ENCODE measurements around the gene B4GALNT4.
"Not testable (repeated sequence)": the region's sequence is repeated elsewhere in the genome, so short reads cannot be mapped to it uniquely, and the experiment has no call there.

B4GALNT4 gene

DNA sequence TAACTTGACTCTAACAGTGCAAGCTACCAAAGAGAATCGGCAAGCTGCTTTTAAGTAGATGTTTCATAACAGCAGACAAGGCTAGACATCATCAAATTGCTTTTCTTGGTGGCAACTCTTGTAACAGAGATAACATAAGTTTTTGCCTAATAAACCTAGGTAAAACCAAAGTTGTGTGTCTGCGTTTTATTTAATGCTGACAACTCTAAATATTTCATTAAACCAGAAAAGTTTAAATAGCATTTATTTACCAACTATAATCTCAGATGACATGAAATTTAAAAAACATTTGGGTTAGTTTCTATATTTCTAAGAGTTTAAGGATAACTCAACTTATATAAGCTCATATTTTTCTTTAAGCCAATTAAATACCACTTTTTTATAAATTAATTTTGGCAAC lies 29.3 kb upstream of the B4GALNT4 start:
- DNase-seq (ENCODE audit: low read depth): no peak
- no peak overlapping the region for H3K4me3 ChIP-seq (ENCODE audit: low read length)
- TF ChIP-seq, protein P1, sequence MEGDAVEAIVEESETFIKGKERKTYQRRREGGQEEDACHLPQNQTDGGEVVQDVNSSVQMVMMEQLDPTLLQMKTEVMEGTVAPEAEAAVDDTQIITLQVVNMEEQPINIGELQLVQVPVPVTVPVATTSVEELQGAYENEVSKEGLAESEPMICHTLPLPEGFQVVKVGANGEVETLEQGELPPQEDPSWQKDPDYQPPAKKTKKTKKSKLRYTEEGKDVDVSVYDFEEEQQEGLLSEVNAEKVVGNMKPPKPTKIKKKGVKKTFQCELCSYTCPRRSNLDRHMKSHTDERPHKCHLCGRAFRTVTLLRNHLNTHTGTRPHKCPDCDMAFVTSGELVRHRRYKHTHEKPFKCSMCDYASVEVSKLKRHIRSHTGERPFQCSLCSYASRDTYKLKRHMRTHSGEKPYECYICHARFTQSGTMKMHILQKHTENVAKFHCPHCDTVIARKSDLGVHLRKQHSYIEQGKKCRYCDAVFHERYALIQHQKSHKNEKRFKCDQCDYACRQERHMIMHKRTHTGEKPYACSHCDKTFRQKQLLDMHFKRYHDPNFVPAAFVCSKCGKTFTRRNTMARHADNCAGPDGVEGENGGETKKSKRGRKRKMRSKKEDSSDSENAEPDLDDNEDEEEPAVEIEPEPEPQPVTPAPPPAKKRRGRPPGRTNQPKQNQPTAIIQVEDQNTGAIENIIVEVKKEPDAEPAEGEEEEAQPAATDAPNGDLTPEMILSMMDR (conservative IDR thresholded peaks at IDR 0.05; ENCODE audit: low read depth, low read length): no peak

DNA sequence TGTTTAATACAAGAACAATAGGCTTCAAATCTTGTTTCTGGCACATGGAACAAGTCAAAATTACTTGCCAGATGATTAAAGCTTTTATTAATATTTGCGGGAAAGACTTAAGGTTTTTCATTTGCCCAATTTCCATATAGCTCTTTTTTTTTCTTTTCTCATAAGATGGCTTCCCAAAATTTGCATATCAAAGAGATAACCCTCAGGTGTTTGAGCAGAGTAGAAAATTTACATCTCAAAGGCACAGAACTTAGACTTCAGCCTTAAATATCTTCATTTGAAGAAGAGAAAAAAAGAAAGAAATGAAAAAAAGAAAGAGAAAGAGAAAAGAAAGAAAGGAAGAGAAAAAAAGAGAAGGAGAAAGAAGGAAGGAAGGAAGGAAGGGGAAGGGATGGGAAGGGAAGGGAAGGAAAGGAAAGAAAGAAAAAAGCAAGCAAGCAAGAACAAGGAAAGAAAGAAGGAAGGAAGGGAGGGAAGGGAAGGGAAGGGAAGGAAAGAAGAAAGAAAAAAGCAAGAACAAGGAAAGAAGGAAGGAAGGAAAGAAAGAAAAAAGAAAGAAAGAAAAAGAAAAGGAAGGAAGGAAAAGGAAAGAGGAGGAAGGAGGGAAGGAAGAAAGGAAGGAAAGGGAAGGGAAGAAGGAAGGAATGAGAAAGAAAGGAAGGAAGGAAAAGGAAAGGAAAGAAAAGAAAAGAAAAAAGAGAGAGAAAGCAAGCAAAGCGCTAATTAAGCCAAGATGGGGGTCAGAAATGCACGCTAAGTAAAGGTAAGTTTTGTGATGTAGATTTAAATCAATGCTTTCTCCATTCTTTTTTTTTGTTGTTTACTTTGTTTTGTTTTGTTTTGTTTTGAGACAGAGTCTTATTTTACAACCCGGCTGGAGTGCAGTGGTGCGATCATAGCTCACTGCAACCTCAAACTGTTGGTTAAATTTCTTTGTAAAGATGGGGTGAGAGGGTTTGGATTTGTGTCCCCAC lies 28.5 kb upstream of the B4GALNT4 start:
- TF ChIP-seq, protein P1 (conservative IDR thresholded peaks at IDR 0.05; ENCODE audit: low read depth, low read length): no peak
- DNase-seq (ENCODE audit: low read depth): no peak
- no peak overlapping the region for H3K4me3 ChIP-seq (ENCODE audit: low read length)

- H3K4me3 ChIP-seq (ENCODE audit: low read length): no peak overlapping the region
- TF ChIP-seq, protein P1 (conservative IDR thresholded peaks at IDR 0.05; ENCODE audit: low read depth, low read length): no peak
These were observed 27.0 kb upstream of the B4GALNT4 start for GRCh38 chr11:342328-342727.

GRCh38 chr11:344836-345578 lies 24.3 kb upstream of the B4GALNT4 start:
- DNase-seq (ENCODE audit: low read depth): no peak
- no peak overlapping the region for H3K4me3 ChIP-seq (ENCODE audit: low read length)
- TF ChIP-seq, protein P1 (conservative IDR thresholded peaks at IDR 0.05; ENCODE audit: low read depth, low read length): no peak

More at GRCh38 chr11:342328-342727, 27.0 kb upstream of the B4GALNT4 start:
- no peak for DNase-seq (ENCODE audit: low read depth)

DNA sequence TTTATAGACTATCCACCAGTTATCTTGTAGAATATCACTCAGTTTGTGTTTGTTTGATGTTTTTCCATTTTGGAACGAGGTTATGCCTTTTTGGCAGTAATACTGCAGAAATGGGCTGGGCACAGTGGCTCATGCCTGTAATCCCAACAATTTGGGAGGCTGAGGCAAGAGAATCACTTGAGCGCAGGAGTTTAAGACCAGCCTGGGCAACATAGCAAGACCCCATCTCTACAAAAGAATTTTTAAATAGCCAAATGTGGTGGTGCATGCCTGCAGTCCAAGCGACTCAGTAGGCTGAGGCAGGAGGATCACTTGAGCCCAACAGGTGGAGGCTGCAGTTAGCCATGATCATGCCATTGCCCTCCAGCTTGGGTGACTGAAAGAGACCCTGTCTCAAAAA lies 22.8 kb upstream of the B4GALNT4 start:
- DNase-seq (ENCODE audit: low read depth): no peak
- TF ChIP-seq, protein P1 (conservative IDR thresholded peaks at IDR 0.05; ENCODE audit: low read depth, low read length): no peak
- H3K4me3 ChIP-seq (ENCODE audit: low read length): no peak overlapping the region

GRCh38 chr11:349270-349954 lies 19.9 kb upstream of the B4GALNT4 start:
- not testable (repeated sequence) for DNase-seq (ENCODE audit: low read depth); H3K4me3 ChIP-seq (ENCODE audit: low read length)

DNA sequence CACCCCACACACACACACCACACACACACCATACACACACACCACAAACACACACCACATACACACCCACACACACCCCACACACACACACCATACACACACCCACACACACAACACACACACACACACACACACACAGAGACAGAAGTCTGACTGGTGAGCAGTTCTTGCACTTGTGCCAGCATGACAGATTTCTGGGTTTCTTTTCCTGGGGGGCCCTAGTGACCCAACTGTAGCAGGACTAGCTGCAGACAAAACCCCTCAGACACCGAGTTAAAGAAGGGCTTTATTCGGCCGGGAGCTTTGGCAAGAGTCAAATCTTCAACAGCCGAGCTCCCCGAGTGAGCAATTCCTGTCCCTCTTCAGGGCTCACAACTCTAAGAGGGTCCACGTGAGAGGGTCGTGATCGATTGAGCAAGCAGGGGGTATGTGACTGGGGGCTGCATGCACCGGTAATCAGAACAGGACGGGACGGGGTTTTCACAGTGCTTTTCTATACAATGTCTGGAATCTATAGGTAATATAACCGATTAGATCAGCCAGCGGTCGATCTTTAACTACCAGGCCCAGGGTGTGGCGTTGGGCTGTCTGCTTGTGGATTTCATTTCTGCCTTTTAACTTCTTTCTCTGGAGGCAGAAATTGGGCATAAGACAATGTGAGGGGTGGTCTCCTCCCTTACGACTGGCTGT lies 19.1 kb upstream of the B4GALNT4 start:
- not testable (repeated sequence) for DNase-seq (ENCODE audit: low read depth); H3K4me3 ChIP-seq (ENCODE audit: low read length)

All from retinal pigment epithelial cell (primary cell).